ENCODE results near the gene VTN.

Gene VTN

GRCh38 chr17:28320215-28321061 lies 49.7 kb downstream of the VTN start:
- no peak for TF ChIP-seq CTCF (IDR thresholded peaks at IDR 0.05; ENCODE audit: low read depth, low read length)
- H3K4me3 ChIP-seq (replicated peaks in 1 of 2; ENCODE audit: low read depth in 2 of 2, low read length in 2 of 2): peak overlapping the region in 1 of 2 donors; percentile 80
- DNase-seq (ENCODE audit: low read depth in 2 of 2): no peak

GRCh38 chr17:28319598-28319935 lies 50.5 kb downstream of the VTN start:
- peak overlapping the region; percentile 80 for H3K4me3 ChIP-seq (replicated peaks in 1 of 2; ENCODE audit: low read depth in 2 of 2, low read length in 2 of 2)
- no peak for DNase-seq (ENCODE audit: low read depth in 2 of 2)
- TF ChIP-seq CTCF (IDR thresholded peaks at IDR 0.05; ENCODE audit: low read depth, low read length): no peak

- peak; percentile 3 for TF ChIP-seq CTCF (IDR thresholded peaks at IDR 0.05; ENCODE audit: low read depth, low read length)
- DNase-seq (ENCODE audit: low read depth in 2 of 2): peak; percentile 96 to 98
Measured at GRCh38 chr17:28318759-28319597, 51.1 kb downstream of the VTN start, which contains the start of gene TMEM97. Gene TMEM97 (plus strand): TSS chr17:28319200. CDS start chr17:28319240, 40 bp downstream.

GRCh38 chr17:28317966-28318758 lies 51.9 kb downstream of the VTN start:
- no peak for DNase-seq (ENCODE audit: low read depth in 2 of 2)
- H3K4me3 ChIP-seq (replicated peaks in 1 of 2; ENCODE audit: low read depth in 2 of 2, low read length in 2 of 2): peak overlapping the region; percentile 80
- no peak for TF ChIP-seq CTCF (IDR thresholded peaks at IDR 0.05; ENCODE audit: low read depth, low read length)

More at GRCh38 chr17:28318759-28319597, 51.1 kb downstream of the VTN start, which contains the start of gene TMEM97:
- H3K4me3 ChIP-seq (replicated peaks in 1 of 2; ENCODE audit: low read depth in 2 of 2, low read length in 2 of 2): peak within 1 kb of the TSS; percentile 80

All from cardiac fibroblast (primary cell).